Neural cell (in vitro differentiated cells): ENCODE results near the gene WFDC5.

Experiments
- EZH2 ChIP-seq: fragments of 200-600, 300-800 bp; shearing (Covaris generic), sonication (generic); IDR thresholded peaks from 2 replicates; pipeline ENCODE4 v1.6.1; 2014; ENCODE audit warnings: antibody characterized with exemption, low read length, borderline replicate concordance, mild to moderate bottlenecking; ENCODE audit not compliant: insufficient read depth, poor library complexity, severe bottlenecking
- POLR2AphosphoS5 ChIP-seq: IDR thresholded peaks from 2 replicates; pipeline ENCODE4 v1.6.1; 2012
- TF ChIP-seq, protein P1 (sequence below): fragments of 450-650 bp; IDR thresholded peaks from 2 replicates; pipeline ENCODE4 v1.5.1; 2014; ENCODE audit warnings: antibody characterized with exemption, mild to moderate bottlenecking, moderate library complexity; ENCODE audit not compliant: poor library complexity, severe bottlenecking

DNA sequence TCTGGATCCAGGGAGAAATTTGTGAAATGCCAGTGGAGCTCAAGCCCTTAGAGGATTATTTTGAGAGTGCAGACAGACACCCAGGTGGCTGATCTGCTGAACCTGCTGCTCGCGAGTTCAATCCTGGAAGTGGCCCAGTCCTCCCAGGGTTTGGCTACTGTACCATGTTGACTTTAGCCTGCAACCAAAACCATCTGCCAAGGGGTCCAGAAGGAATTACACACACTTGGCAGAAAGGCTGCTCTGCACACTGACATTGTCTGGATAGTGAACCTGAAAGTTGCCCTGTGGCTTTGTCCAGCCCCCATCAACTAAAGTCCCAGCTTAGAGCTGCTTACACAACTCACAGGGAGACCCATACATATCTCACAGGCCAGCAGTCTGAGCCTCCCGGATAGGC is 38.2 kb upstream of the WFDC5 start:
- TF ChIP-seq, protein P1, sequence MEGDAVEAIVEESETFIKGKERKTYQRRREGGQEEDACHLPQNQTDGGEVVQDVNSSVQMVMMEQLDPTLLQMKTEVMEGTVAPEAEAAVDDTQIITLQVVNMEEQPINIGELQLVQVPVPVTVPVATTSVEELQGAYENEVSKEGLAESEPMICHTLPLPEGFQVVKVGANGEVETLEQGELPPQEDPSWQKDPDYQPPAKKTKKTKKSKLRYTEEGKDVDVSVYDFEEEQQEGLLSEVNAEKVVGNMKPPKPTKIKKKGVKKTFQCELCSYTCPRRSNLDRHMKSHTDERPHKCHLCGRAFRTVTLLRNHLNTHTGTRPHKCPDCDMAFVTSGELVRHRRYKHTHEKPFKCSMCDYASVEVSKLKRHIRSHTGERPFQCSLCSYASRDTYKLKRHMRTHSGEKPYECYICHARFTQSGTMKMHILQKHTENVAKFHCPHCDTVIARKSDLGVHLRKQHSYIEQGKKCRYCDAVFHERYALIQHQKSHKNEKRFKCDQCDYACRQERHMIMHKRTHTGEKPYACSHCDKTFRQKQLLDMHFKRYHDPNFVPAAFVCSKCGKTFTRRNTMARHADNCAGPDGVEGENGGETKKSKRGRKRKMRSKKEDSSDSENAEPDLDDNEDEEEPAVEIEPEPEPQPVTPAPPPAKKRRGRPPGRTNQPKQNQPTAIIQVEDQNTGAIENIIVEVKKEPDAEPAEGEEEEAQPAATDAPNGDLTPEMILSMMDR: no peak
- no peak for TF ChIP-seq POLR2AphosphoS5
- TF ChIP-seq EZH2: no peak
